K562 treated with DMSO at 1 percent for 12 hours (cell line): ENCODE measurements around the gene LDOC1. TPM values are rescaled to one million over a fixed set of nuclear protein-coding genes. Genes with fewer than 3 reads are reported as not detected.

Source experiments
- total RNA-seq: library from RNA; unstranded; fragments of 300-600 nt; gene quantifications from 2 replicates; pipeline ENCODE4 v1.2.3, GENCODE V29; 2022; ENCODE audit not compliant: insufficient read depth

The LDOC1 gene
- 8.1 and 16.4 TPM in 2 replicates for total RNA-seq

DNA sequence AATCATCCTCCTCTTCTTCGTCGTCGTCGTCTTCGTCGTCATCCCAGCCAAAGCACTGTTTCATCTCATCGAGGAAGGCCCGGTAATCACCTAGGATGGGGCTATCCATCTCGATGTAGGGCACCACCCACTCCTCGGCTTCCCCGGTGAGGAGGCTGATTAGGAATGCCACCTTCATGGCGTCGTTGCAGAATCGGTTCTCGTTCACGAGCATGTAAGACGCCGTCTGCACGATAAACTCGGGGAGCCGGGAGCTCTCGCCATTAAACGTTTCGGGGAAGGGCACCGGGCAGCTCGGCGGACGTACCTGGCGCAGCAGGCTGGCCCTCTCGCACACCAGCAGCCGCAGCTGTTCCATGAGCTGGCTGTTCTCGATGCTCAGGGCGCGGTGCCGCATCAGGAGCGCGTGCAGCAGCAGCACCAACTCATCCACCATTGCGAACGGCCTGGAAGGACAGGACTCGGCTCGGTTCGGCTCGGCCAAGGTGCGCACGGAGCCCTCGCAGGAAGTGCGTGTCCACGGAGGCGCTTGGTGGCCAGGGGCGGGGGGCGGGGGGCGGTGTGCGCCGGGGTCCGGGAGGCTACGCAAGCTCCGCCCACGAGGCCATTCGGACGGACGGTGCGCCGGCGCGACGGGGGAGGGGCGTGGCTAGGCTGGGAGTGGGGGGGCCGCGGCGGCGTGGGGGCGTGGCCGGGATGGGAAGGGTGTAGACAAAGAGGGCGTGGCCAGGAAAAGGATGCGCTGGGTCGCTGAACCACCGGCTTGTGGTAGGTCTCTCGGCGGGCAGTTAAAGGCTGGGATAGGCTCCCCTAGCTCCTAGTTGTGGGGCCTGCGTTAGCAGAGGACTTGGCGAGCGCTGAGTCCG, at the start of gene LDOC1:
LDOC1 (minus strand) TSS at position 544 of the 866 bp plus-strand sequence; CDS start at position 436, 108 bp downstream.

Other genes with a start within 250 kb of the LDOC1 start
- gene SPANXB1, start 174.5 kb downstream of the LDOC1 start, total RNA-seq = not detected in 2 replicates
- not detected in 2 replicates for gene SPANXC, start 65.4 kb upstream of the LDOC1 start, total RNA-seq